ENCODE results near the gene EMX1. TPM values are rescaled to one million over a fixed set of nuclear protein-coding genes. Genes with fewer than 3 reads are reported as not detected.
"Not testable (repeated sequence)": the region's sequence is repeated elsewhere in the genome, so short reads cannot be mapped to it uniquely, and the experiment has no call there.

Gene EMX1
- total RNA-seq, 2 donors from 2014 or later, result not detected

- Mint-ChIP-seq H3K9me3 (no peaks in the 10 kb centered on the region), H3K27ac (no peak overlapping the region), H3K27me3 (peaks cover 45% of the 10 kb centered on the region), H3K4me1 (peaks cover 6% of the 10 kb centered on the region), H3K4me3 (no peak overlapping the region), H3K36me3 (ENCODE audit: low read depth) (no peaks in the 10 kb centered on the region)
- no peak for ATAC-seq (replicated peaks)
Measured at GRCh38 chr2:72894514-72894913, 22.8 kb upstream of the EMX1 start.

GRCh38 chr2:72895154-72895553, 22.2 kb upstream of the EMX1 start:
- no peak for ATAC-seq (replicated peaks)
- peaks cover 6% of the 10 kb centered on the region for H3K4me1 Mint-ChIP-seq
- peaks cover 41% of the 10 kb centered on the region for H3K27me3 Mint-ChIP-seq
- H3K27ac Mint-ChIP-seq, result peak overlapping the region; percentile 39
- no peaks in the 10 kb centered on the region for H3K9me3 Mint-ChIP-seq
- H3K36me3 Mint-ChIP-seq (ENCODE audit: low read depth), result no peaks in the 10 kb centered on the region
- H3K4me3 Mint-ChIP-seq, result no peak overlapping the region

DNA sequence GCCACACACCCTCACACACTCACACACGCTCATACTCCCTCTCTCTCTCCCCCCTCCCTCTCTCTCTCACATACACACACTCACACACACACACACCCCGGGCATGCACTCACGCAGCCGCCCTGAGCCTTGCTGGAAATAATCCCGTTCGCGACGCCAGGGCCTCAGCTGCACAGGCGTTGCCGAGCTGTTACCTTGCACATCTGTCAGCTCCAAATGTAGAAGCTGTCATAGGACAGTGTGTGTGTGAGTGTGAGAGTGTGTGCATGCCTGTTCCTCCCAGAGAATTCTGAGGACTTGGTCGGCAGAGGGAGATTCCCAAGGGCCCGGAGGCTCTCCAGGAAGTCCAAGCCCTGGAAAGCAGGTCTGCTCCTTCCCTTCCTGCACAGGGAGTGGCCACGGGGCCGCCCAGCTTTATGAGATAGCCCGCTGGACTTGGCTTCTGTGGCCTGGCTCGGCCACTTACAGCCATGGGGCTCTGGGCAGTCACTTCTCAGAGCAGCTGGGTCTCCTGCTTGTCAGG, 21.5 kb upstream of the EMX1 start:
- Mint-ChIP-seq H3K27ac (peak overlapping the region; percentile 39), H3K9me3 (no peaks in the 10 kb centered on the region), H3K36me3 (ENCODE audit: low read depth) (no peaks in the 10 kb centered on the region), H3K27me3 (peaks cover 43% of the 10 kb centered on the region), H3K4me3 (no peak overlapping the region), H3K4me1 (peaks cover 6% of the 10 kb centered on the region)
- no peak for ATAC-seq (replicated peaks)

- no peaks in the 10 kb centered on the region for H3K36me3 Mint-ChIP-seq (ENCODE audit: low read depth)
- H3K4me3 Mint-ChIP-seq, result no peak overlapping the region
- peaks cover 6% of the 10 kb centered on the region for H3K4me1 Mint-ChIP-seq
- no peaks in the 10 kb centered on the region for H3K9me3 Mint-ChIP-seq
- H3K27me3 Mint-ChIP-seq, result peaks cover 42% of the 10 kb centered on the region
- no peak overlapping the region for H3K27ac Mint-ChIP-seq
- ATAC-seq (replicated peaks), result no peak
Measured at GRCh38 chr2:72896446-72896845, 20.9 kb upstream of the EMX1 start.

GRCh38 chr2:72897785-72898584, 19.3 kb upstream of the EMX1 start:
- Mint-ChIP-seq H3K4me3 (no peak overlapping the region), H3K36me3 (ENCODE audit: low read depth) (no peaks in the 10 kb centered on the region), H3K9me3 (no peaks in the 10 kb centered on the region), H3K27me3 (peaks cover 43% of the 10 kb centered on the region), H3K4me1 (peaks cover 6% of the 10 kb centered on the region), H3K27ac (no peak overlapping the region)
- ATAC-seq (replicated peaks), result no peak

- Mint-ChIP-seq H3K36me3 (ENCODE audit: low read depth) (no peaks in the 10 kb centered on the region), H3K9me3 (no peaks in the 10 kb centered on the region), H3K27ac (no peak overlapping the region), H3K4me3 (no peak overlapping the region), H3K4me1 (peaks cover 6% of the 10 kb centered on the region), H3K27me3 (peaks cover 46% of the 10 kb centered on the region)
- ATAC-seq (replicated peaks), result no peak
Measured at GRCh38 chr2:72898585-72898906, 18.8 kb upstream of the EMX1 start.

- Mint-ChIP-seq H3K9me3 (no peaks in the 10 kb centered on the region), H3K4me1 (peaks cover 5% of the 10 kb centered on the region), H3K27ac (no peak overlapping the region), H3K27me3 (peaks cover 36% of the 10 kb centered on the region), H3K4me3 (no peak overlapping the region), H3K36me3 (ENCODE audit: low read depth) (no peaks in the 10 kb centered on the region)
- no peak for ATAC-seq (replicated peaks)
Measured at GRCh38 chr2:72900191-72900825, 17.0 kb upstream of the EMX1 start.

GRCh38 chr2:72901426-72901825, 15.9 kb upstream of the EMX1 start:
- peaks cover 32% of the 10 kb centered on the region for H3K27me3 Mint-ChIP-seq
- no peak overlapping the region for H3K4me3 Mint-ChIP-seq
- no peaks in the 10 kb centered on the region for H3K36me3 Mint-ChIP-seq (ENCODE audit: low read depth)
- ATAC-seq (replicated peaks), result no peak
- H3K4me1 Mint-ChIP-seq, result no peaks in the 10 kb centered on the region
- no peaks in the 10 kb centered on the region for H3K9me3 Mint-ChIP-seq
- H3K27ac Mint-ChIP-seq, result no peak overlapping the region

DNA sequence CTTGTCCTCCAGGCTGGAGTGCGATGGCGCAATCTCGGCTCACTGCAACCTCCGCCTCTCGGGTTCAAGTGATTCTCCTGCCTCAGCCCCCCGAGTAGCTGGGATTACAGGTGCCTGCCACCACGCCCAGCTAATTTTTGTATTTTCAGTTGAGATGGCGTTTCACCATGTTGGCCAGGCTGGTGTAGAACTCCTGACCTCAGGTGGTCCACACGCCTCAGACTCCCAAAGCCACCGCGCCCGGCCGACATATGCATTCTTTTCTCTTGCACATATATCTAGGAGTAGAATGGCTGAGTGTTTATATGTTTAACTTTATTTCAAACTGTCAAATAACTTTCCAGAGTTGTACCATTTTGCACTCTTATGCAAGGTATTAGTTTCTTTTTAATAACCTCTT, 9.9 kb upstream of the EMX1 start:
- not testable (repeated sequence) for ATAC-seq (replicated peaks); H3K4me1 Mint-ChIP-seq; H3K27ac Mint-ChIP-seq; H3K9me3 Mint-ChIP-seq; H3K4me3 Mint-ChIP-seq; H3K36me3 Mint-ChIP-seq (ENCODE audit: low read depth)
- H3K27me3 Mint-ChIP-seq, result peaks cover 40% of the 10 kb centered on the region

DNA sequence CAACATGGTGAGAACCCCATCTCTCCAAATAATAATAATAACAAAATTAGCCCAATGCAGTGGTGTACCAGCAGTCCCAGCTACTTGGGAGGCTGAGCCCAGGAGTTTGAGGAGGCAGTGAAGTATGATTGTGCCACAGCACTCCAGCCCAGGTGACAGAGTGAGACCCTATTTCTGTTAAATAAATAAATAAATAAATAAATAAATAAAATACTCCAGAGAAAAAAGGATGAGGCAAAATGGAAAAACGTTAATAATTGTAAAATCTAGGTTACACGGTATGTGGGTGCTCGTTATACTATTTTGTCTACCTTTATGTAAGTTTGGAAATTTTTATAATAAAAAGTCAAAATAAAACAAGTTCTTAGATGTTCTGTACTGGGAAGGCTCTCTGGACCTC, 8.6 kb upstream of the EMX1 start:
- no peaks in the 10 kb centered on the region for H3K9me3 Mint-ChIP-seq
- H3K27ac Mint-ChIP-seq, result no peak overlapping the region
- H3K4me1 Mint-ChIP-seq, result no peaks in the 10 kb centered on the region
- H3K4me3 Mint-ChIP-seq, result no peak overlapping the region
- ATAC-seq (replicated peaks), result no peak
- peaks cover 43% of the 10 kb centered on the region for H3K27me3 Mint-ChIP-seq
- no peaks in the 10 kb centered on the region for H3K36me3 Mint-ChIP-seq (ENCODE audit: low read depth)

- no peaks in the 10 kb centered on the region for H3K9me3 Mint-ChIP-seq
- peaks cover 5% of the 10 kb centered on the region for H3K4me1 Mint-ChIP-seq
- no peak for ATAC-seq (replicated peaks)
- H3K27me3 Mint-ChIP-seq, result peaks cover 59% of the 10 kb centered on the region
- no peaks in the 10 kb centered on the region for H3K36me3 Mint-ChIP-seq (ENCODE audit: low read depth)
- H3K4me3 Mint-ChIP-seq, result no peak overlapping the region
- no peak overlapping the region for H3K27ac Mint-ChIP-seq
Measured at GRCh38 chr2:72911256-72911655, 6.1 kb upstream of the EMX1 start.

- no peak for ATAC-seq (replicated peaks)
- peaks cover 5% of the 10 kb centered on the region for H3K4me1 Mint-ChIP-seq
Measured at GRCh38 chr2:72913486-72914205, 3.7 kb upstream of the EMX1 start.

DNA sequence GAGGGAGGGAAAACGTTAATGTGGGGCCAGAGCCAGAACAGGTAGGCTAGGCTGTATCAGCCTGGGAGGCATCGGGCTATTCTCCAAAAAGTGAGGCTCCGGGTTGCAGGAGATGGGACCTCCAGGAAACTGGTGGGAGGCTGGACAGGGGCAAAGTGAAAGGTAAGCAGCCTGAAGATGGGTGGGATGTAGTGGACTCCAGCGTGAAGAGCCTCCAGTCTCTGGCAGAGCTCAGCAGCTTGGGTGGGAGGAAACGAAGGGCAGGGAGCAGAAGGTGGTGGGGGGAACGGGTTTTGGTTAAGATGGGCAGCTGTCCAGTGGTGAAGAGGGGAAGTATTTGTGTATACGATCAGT, 3.1 kb upstream of the EMX1 start:
- Mint-ChIP-seq H3K27ac (no peak overlapping the region), H3K9me3 (no peaks in the 10 kb centered on the region), H3K4me1 (peaks cover 5% of the 10 kb centered on the region), H3K4me3 (peak overlapping the region; percentile 50), H3K27me3 (peaks cover 56% of the 10 kb centered on the region), H3K36me3 (ENCODE audit: low read depth) (peaks cover 4% of the 10 kb centered on the region)
- no peak for ATAC-seq (replicated peaks)

More at GRCh38 chr2:72913486-72914205, 3.7 kb upstream of the EMX1 start:
- no peak overlapping the region for H3K4me3 Mint-ChIP-seq
- H3K27ac Mint-ChIP-seq, result no peak overlapping the region
- H3K36me3 Mint-ChIP-seq (ENCODE audit: low read depth), result peaks cover 4% of the 10 kb centered on the region
- H3K27me3 Mint-ChIP-seq, result peaks cover 58% of the 10 kb centered on the region
- H3K9me3 Mint-ChIP-seq, result no peaks in the 10 kb centered on the region

DNA sequence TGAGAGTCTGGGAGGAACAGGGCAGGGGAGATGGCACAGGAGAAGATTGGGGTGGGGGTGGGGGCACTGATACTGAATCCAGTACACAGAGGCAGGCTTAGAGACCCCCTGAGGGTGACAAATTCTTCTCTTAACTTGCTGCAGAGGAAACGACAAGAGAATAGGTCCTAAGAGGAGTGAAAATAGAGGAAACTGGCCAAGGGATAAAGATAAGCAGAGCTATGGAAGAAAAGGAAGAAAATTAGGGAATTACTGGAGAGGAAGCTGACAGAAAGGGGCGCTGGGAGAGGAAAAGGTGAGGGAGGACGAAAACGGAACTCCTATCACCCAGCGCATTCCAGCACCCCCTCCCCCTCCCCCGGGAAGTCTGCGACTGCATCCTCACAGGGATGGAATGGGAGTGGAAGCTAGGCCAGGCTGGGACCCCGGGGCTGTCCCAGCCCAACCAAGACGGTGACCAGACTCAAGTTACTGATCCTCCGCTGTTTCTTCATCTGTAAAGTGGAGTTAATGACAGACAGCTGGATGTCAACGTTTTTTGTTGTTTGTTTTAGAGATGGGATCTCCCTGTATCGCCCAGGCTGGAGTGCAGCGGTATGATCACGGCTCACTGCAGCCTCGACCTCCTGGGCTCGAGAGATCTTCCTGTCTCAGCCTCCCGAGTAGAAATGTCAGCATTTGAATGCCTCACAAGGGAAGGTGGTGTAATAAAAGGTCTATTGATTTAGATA, 2.6 kb upstream of the EMX1 start:
- H3K36me3 Mint-ChIP-seq (ENCODE audit: low read depth), result peaks cover 4% of the 10 kb centered on the region
- peaks cover 57% of the 10 kb centered on the region for H3K27me3 Mint-ChIP-seq
- ATAC-seq (replicated peaks), result no peak
- H3K9me3 Mint-ChIP-seq, result no peaks in the 10 kb centered on the region
- peak overlapping the region; percentile 50 for H3K4me3 Mint-ChIP-seq
- no peak overlapping the region for H3K27ac Mint-ChIP-seq
- peaks cover 5% of the 10 kb centered on the region for H3K4me1 Mint-ChIP-seq
